ENCODE results near the gene DHRS9.

Gene DHRS9

DNA sequence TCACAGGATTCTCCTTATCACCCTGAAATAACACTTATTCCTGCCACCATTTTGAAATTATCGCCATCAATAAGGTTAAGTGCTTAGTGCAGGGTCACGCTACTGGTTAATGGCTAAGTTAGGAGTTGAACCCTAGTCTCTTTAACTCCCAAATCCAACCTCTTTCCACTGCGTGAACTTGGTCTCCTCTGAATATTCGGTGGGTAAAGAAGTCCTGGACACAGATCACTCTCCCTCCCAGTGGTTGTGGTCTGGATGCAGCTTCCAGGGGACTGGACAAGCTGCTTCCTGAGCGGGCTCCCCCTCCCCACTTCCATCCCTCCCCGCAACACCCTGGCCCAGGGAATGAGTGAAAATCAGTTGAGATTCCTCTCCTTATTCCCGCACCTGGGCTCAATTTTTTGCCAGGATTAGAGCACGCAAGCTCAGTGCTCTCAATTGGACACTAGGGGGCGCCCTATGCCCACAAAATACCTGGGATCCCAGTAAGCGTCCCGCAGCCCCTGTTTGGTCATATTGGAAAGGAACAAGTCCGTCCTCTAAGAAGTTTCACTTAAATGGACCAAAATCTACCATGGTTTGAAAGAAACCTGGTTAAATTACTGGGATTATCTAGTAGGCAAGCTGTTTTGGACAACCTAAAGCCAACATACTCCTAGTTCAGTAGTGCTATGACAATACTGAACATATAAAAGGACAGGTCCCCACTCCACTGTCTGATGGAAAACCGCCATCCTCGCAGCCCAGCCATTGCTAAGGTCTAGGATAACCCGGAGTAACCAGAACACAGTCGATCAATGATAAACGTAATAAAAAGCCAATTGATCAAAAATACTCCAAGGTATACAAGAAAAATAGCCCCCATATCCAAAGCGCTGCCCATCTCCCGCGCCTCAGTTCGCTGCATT, 40.4 kb downstream of the DHRS9 start:
- Histone ChIP-seq H3K9me2 (replicated peaks; ENCODE audit: insufficient read depth, low read length) (no peaks in the 10 kb centered on the region), H3K9ac (ENCODE audit: low read length) (no peak overlapping the region), H3F3A (ENCODE audit: insufficient read depth, low read length) (peaks cover 17% of the 10 kb centered on the region), H4K20me1 (ENCODE audit: insufficient read depth, low read length) (no peaks in the 10 kb centered on the region), H2AFZ (ENCODE audit: low read length) (peak overlapping the region; percentile 28; the same call in 1 of the 2 replicates), H3K4me1 (ENCODE audit: low read length) (peaks cover 33% of the 10 kb centered on the region), H3K27me3 (replicated peaks; ENCODE audit: insufficient read depth, low read length) (no peaks in the 10 kb centered on the region), H3K4me3 (ENCODE audit: low read length) (no peak overlapping the region; the same call in 1 of the 2 replicates), H3K4me2 (ENCODE audit: low read depth, low read length) (peak overlapping the region; percentile 44; the same call in 1 of the 2 replicates), H3K9me3 (replicated peaks; ENCODE audit: insufficient read depth, low read length) (no peaks in the 10 kb centered on the region), H3K27ac (ENCODE audit: low read length) (no peak overlapping the region), H3K36me3 (replicated peaks; ENCODE audit: insufficient read depth, low read length) (no peaks in the 10 kb centered on the region), H3K79me2 (ENCODE audit: low read length) (no peaks in the 10 kb centered on the region)
- peak; percentile 68 for DNase-seq
- TF ChIP-seq, protein P1, sequence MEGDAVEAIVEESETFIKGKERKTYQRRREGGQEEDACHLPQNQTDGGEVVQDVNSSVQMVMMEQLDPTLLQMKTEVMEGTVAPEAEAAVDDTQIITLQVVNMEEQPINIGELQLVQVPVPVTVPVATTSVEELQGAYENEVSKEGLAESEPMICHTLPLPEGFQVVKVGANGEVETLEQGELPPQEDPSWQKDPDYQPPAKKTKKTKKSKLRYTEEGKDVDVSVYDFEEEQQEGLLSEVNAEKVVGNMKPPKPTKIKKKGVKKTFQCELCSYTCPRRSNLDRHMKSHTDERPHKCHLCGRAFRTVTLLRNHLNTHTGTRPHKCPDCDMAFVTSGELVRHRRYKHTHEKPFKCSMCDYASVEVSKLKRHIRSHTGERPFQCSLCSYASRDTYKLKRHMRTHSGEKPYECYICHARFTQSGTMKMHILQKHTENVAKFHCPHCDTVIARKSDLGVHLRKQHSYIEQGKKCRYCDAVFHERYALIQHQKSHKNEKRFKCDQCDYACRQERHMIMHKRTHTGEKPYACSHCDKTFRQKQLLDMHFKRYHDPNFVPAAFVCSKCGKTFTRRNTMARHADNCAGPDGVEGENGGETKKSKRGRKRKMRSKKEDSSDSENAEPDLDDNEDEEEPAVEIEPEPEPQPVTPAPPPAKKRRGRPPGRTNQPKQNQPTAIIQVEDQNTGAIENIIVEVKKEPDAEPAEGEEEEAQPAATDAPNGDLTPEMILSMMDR (IDR thresholded peaks at IDR 0.05; ENCODE audit: low read length) = peak; percentile 92
- TF ChIP-seq EZH2 (optimal IDR thresholded peaks at IDR 0.05; ENCODE audit: low read depth, low read length) (no peak), EZH2phosphoT487 (IDR thresholded peaks at IDR 0.05; ENCODE audit: low read length) (no peak)

DNA sequence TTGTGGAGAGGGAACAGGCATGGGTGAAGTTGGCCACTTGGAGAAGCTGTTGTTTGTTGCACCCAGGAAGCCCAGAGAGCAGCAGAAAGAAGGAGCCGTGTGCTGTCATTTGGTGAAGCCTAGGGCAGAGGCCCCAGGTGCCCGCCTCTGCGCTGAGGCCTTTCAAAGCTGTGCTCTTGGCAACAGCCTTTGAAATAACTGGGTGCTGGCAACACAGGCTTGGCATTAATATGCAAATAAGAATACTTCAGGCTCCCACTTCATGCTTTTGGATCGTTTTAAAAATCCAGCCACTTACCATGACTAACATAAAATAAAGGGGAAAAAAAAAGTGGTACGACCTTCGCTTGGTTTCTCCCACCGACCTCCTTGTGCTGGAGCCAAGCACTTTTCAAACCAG, 41.1 kb downstream of the DHRS9 start:
- no peaks in the 10 kb centered on the region for H3K36me3 ChIP-seq (replicated peaks; ENCODE audit: insufficient read depth, low read length)
- no peak overlapping the region for H3K9ac ChIP-seq (ENCODE audit: low read length)
- no peaks in the 10 kb centered on the region for H3K79me2 ChIP-seq (ENCODE audit: low read length)
- TF ChIP-seq EZH2 (optimal IDR thresholded peaks at IDR 0.05; ENCODE audit: low read depth, low read length) (no peak), EZH2phosphoT487 (IDR thresholded peaks at IDR 0.05; ENCODE audit: low read length) (no peak)
- TF ChIP-seq, protein P1 (IDR thresholded peaks at IDR 0.05; ENCODE audit: low read length) = no peak
- H3K4me2 ChIP-seq (ENCODE audit: low read depth, low read length) = no peak overlapping the region
- H2AFZ ChIP-seq (ENCODE audit: low read length) = no peak overlapping the region
- H3F3A ChIP-seq (ENCODE audit: insufficient read depth, low read length) = peaks cover 17% of the 10 kb centered on the region
- H3K9me2 ChIP-seq (replicated peaks; ENCODE audit: insufficient read depth, low read length) = no peaks in the 10 kb centered on the region
- H3K4me3 ChIP-seq (ENCODE audit: low read length) = no peak overlapping the region
- H3K27ac ChIP-seq (ENCODE audit: low read length) = no peak overlapping the region
- H3K9me3 ChIP-seq (replicated peaks; ENCODE audit: insufficient read depth, low read length) = no peaks in the 10 kb centered on the region
- no peak for DNase-seq
- H4K20me1 ChIP-seq (ENCODE audit: insufficient read depth, low read length) = no peaks in the 10 kb centered on the region
- peaks cover 33% of the 10 kb centered on the region for H3K4me1 ChIP-seq (ENCODE audit: low read length)
- H3K27me3 ChIP-seq (replicated peaks; ENCODE audit: insufficient read depth, low read length) = no peaks in the 10 kb centered on the region

DNA sequence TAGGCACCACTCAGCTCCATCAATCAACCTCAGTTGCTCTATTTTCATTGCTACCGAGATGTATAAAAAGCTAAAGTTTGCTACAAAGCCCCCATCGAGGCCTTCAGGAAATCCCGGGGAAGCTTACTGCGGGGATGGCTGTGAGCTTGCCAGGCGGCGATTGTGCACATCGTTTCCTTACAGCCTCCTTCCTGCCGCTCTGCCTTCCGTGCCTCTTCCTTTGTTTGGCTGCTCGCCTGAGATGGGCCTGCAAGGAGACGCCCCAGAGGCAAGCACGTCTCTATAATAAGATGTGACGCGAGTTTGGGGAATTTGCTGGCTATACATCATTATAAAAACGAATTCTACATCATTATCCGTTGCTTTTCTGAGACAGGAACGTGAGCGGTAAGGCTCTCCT, 41.6 kb downstream of the DHRS9 start:
- Histone ChIP-seq H4K20me1 (ENCODE audit: insufficient read depth, low read length) (no peaks in the 10 kb centered on the region), H2AFZ (ENCODE audit: low read length) (no peak overlapping the region)
- DNase-seq = no peak

More for the DNA sequence above, 41.6 kb downstream of the DHRS9 start:
- no peaks in the 10 kb centered on the region for H3K9me2 ChIP-seq (replicated peaks; ENCODE audit: insufficient read depth, low read length)
- no peak for TF ChIP-seq EZH2phosphoT487 (IDR thresholded peaks at IDR 0.05; ENCODE audit: low read length)
- TF ChIP-seq, protein P1 (IDR thresholded peaks at IDR 0.05; ENCODE audit: low read length) = no peak
- TF ChIP-seq EZH2 (optimal IDR thresholded peaks at IDR 0.05; ENCODE audit: low read depth, low read length) = no peak
- H3K36me3 ChIP-seq (replicated peaks; ENCODE audit: insufficient read depth, low read length) = no peaks in the 10 kb centered on the region
- peaks cover 33% of the 10 kb centered on the region for H3K4me1 ChIP-seq (ENCODE audit: low read length)
- no peak overlapping the region for H3K4me3 ChIP-seq (ENCODE audit: low read length)
- H3F3A ChIP-seq (ENCODE audit: insufficient read depth, low read length) = peaks cover 17% of the 10 kb centered on the region
- H3K79me2 ChIP-seq (ENCODE audit: low read length) = no peaks in the 10 kb centered on the region
- H3K27ac ChIP-seq (ENCODE audit: low read length) = no peak overlapping the region
- H3K9me3 ChIP-seq (replicated peaks; ENCODE audit: insufficient read depth, low read length) = no peaks in the 10 kb centered on the region
- H3K27me3 ChIP-seq (replicated peaks; ENCODE audit: insufficient read depth, low read length) = no peaks in the 10 kb centered on the region
- H3K9ac ChIP-seq (ENCODE audit: low read length) = no peak overlapping the region
- H3K4me2 ChIP-seq (ENCODE audit: low read depth, low read length) = no peak overlapping the region
